ENCODE results near the gene FAM163B. TPM values are rescaled to one million over a fixed set of nuclear protein-coding genes. Genes with fewer than 3 reads are reported as not detected.

Gene FAM163B
- total RNA-seq, 1 experiment from 2014 or later: not detected

GRCh38 chr9:133655701-133656100 lies 46.5 kb upstream of the FAM163B start:
- ChIA-PET CTCF (interaction anchor here (0.6 kb wide), 1 partner anchor 1814 kb away, joined by 3 read pairs; no protein-coding TSS in a partner anchor), POLR2A (no interaction called here)
- intact Hi-C loops (cut with micrococcal nuclease): no loop called here
- Mint-ChIP-seq H3K4me1 (ENCODE audit: insufficient read depth, unreplicated experiment) (peaks cover 13% of the 10 kb centered on the region), H3K27ac (ENCODE audit: low read depth, unreplicated experiment) (no peak overlapping the region), H3K4me3 (ENCODE audit: unreplicated experiment) (no peak overlapping the region), H3K9me3 (ENCODE audit: unreplicated experiment) (no peaks in the 10 kb centered on the region), H3K27me3 (ENCODE audit: insufficient read depth, unreplicated experiment) (peaks cover 89% of the 10 kb centered on the region), H3K36me3 (ENCODE audit: insufficient read depth, unreplicated experiment) (no peaks in the 10 kb centered on the region)
- TF ChIP-seq, protein P1, sequence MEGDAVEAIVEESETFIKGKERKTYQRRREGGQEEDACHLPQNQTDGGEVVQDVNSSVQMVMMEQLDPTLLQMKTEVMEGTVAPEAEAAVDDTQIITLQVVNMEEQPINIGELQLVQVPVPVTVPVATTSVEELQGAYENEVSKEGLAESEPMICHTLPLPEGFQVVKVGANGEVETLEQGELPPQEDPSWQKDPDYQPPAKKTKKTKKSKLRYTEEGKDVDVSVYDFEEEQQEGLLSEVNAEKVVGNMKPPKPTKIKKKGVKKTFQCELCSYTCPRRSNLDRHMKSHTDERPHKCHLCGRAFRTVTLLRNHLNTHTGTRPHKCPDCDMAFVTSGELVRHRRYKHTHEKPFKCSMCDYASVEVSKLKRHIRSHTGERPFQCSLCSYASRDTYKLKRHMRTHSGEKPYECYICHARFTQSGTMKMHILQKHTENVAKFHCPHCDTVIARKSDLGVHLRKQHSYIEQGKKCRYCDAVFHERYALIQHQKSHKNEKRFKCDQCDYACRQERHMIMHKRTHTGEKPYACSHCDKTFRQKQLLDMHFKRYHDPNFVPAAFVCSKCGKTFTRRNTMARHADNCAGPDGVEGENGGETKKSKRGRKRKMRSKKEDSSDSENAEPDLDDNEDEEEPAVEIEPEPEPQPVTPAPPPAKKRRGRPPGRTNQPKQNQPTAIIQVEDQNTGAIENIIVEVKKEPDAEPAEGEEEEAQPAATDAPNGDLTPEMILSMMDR (IDR thresholded peaks at IDR 0.05; ENCODE audit: unreplicated experiment): no peak
- DNase-seq (ENCODE audit: unreplicated experiment): no peak
- BruUV-seq (replicated peaks): no TSS peak

- H3K4me3 Mint-ChIP-seq (ENCODE audit: unreplicated experiment): no peak overlapping the region
- ChIA-PET POLR2A (interaction anchor here (0.7 kb wide), 1 partner anchor 65 kb away, joined by 3 read pairs; no protein-coding TSS in a partner anchor), CTCF (interaction anchor here (0.6 to 0.7 kb wide), 3 partner anchors 21 to 1813 kb away, joined by 3 to 4 read pairs (median 3); no protein-coding TSS in a partner anchor)
- TF ChIP-seq, protein P1 (IDR thresholded peaks at IDR 0.05; ENCODE audit: unreplicated experiment): no peak
- H3K27me3 Mint-ChIP-seq (ENCODE audit: insufficient read depth, unreplicated experiment): peaks cover 93% of the 10 kb centered on the region
- H3K4me1 Mint-ChIP-seq (ENCODE audit: insufficient read depth, unreplicated experiment): peaks cover 13% of the 10 kb centered on the region
- no peaks in the 10 kb centered on the region for H3K9me3 Mint-ChIP-seq (ENCODE audit: unreplicated experiment)
- no peaks in the 10 kb centered on the region for H3K36me3 Mint-ChIP-seq (ENCODE audit: insufficient read depth, unreplicated experiment)
- no peak for DNase-seq (ENCODE audit: unreplicated experiment)
- BruUV-seq (replicated peaks): no TSS peak
- intact Hi-C loops (cut with micrococcal nuclease): no loop called here
- H3K27ac Mint-ChIP-seq (ENCODE audit: low read depth, unreplicated experiment): no peak overlapping the region
Observed at GRCh38 chr9:133654736-133655657, 45.8 kb upstream of the FAM163B start.

DNA sequence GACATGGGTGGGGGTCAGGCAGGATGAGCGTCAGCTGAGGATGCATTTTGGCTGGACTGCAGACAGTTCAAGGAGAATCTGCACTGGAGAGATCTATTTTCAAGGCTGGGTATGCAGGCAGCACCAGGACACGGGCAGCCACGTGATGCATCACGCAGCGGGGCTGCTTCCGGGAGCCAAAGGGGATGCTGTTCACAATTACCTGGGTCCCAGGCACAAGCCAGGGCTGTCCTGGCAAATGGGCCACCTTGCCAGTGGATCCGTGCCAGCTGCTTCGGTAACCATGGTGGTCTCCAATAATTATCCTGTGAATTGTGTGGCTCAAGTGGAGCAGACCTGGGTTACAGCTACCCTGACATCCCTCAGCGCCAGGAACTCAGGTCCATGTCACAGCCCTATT lies 44.4 kb upstream of the FAM163B start:
- H3K27ac Mint-ChIP-seq (ENCODE audit: low read depth, unreplicated experiment): no peak overlapping the region
- TF ChIP-seq, protein P1 (IDR thresholded peaks at IDR 0.05; ENCODE audit: unreplicated experiment): no peak
- BruUV-seq (replicated peaks): no TSS peak
- no peaks in the 10 kb centered on the region for H3K9me3 Mint-ChIP-seq (ENCODE audit: unreplicated experiment)
- H3K4me1 Mint-ChIP-seq (ENCODE audit: insufficient read depth, unreplicated experiment): peaks cover 9% of the 10 kb centered on the region
- intact Hi-C loops (cut with micrococcal nuclease): no loop called here
- peaks cover 93% of the 10 kb centered on the region for H3K27me3 Mint-ChIP-seq (ENCODE audit: insufficient read depth, unreplicated experiment)
- H3K4me3 Mint-ChIP-seq (ENCODE audit: unreplicated experiment): no peak overlapping the region
- CTCF ChIA-PET: no interaction called here
- POLR2A ChIA-PET: no interaction called here
- DNase-seq (ENCODE audit: unreplicated experiment): no peak
- H3K36me3 Mint-ChIP-seq (ENCODE audit: insufficient read depth, unreplicated experiment): no peaks in the 10 kb centered on the region

- TF ChIP-seq, protein P1 (IDR thresholded peaks at IDR 0.05; ENCODE audit: unreplicated experiment): no peak
- DNase-seq (ENCODE audit: unreplicated experiment): no peak
- no peaks in the 10 kb centered on the region for H3K4me1 Mint-ChIP-seq (ENCODE audit: insufficient read depth, unreplicated experiment)
- BruUV-seq (replicated peaks): no TSS peak
- peaks cover 93% of the 10 kb centered on the region for H3K27me3 Mint-ChIP-seq (ENCODE audit: insufficient read depth, unreplicated experiment)
- ChIA-PET CTCF (no interaction called here), POLR2A (interaction anchor here (0.5 kb wide), 1 partner anchor 424 kb away, joined by 3 read pairs; no protein-coding TSS in a partner anchor)
- H3K4me3 Mint-ChIP-seq (ENCODE audit: unreplicated experiment): no peak overlapping the region
- no peak overlapping the region for H3K27ac Mint-ChIP-seq (ENCODE audit: low read depth, unreplicated experiment)
- no peaks in the 10 kb centered on the region for H3K36me3 Mint-ChIP-seq (ENCODE audit: insufficient read depth, unreplicated experiment)
- H3K9me3 Mint-ChIP-seq (ENCODE audit: unreplicated experiment): no peaks in the 10 kb centered on the region
- intact Hi-C loops (cut with micrococcal nuclease): no loop called here
Observed at GRCh38 chr9:133650026-133650425, 40.8 kb upstream of the FAM163B start.
